ENCODE results near the gene ZNF835.
"Not testable (repeated sequence)": the region's sequence is repeated elsewhere in the genome, so short reads cannot be mapped to it uniquely, and the experiment has no call there.

ZNF835 gene

DNA sequence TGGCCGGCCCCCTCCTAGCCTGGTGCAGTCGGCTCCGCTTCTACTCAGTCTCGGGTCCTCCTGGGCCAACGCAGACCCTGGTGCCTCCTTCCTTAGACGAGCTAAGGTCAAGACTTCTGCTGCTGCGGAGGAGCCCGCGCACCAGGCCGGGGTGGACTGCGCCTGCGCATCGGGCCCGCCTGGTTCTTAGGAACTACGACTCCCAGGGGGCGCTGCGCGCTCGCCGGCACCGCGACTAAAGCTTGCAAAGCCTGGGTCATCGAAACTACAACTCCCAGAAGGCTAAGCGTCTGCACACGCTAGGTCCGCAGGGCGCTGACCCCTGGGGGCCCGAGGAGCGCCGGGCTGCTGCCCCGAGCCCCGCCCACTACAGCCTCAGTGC lies at the start of gene ZNF835:
ZNF835 (minus strand) TSS at position 145 of the 382 bp plus-strand sequence. CDS start 6,559 bp downstream, outside the sequence.
- DNase-seq: no peak

DNA sequence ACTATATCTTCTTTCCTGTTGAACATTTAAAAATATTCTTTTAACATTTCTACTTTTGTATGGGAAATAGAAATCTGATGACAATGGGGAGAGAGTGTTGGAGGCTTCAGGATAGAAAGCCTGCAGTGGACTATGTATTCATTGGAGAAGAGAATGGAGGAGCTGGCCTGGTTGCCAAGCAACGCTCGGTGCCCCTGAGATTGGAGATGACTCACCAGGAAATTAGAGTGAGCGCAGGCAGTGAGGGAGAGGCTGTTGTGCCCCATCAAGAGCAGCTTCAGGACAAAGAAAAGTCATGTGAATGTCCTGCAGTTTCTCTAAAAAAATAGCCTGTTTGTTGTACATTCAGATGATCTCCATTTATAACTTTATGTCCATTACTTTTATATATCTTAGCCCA lies 48.7 kb upstream of the ZNF835 start:
- DNase-seq: peak in 2 of 3 experiments; percentile 38 to 77

DNA sequence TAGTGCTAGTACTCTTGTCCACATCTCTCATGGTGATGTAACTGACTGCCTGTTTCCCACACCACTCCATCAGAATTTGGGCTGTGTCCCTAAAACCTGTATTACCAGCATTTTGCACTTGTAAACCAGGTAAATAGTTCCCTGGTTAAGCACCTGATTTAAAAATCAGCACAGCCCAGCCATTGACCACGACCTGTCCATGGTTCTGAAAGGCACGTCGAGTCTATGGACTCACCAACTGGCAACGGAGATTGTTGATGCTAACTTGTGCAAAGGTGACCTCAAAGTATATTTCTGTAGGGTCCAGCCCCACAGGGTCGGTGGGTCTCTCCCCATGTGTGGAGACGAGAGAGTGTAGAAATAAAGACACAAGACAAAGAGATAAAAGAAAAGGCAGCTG lies 46.7 kb upstream of the ZNF835 start:
- no peak for DNase-seq

DNA sequence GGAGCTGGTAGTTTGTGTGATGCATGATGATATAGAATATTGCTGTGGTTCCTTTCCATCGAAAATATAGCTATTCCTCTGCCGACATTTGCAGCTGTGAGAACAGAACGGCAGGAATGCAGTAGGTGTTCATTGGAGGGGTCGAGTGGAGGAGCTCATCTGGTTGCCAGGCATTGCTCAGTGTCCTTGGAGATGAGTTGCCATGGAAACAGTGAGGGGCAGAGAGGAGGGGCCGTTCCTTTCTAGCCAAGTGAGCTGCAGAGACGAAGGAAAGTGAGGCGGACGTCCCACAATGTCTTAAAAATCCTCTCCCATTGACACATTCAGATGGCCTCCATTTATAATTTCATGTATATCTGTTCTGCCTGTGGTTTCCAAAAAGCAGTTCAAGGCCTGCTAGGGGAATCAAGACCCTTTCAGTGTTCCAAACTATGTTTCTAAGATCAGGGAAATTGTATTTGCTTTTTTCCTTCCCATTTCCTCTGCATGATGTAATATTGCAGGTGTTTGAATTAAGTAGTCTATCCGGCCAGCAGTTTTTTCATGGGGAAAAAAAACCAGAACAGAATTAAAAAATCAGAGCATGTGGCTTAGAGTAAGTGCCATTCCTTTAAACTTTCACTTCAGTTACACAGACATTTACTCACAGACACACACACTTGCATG lies 41.2 kb upstream of the ZNF835 start:
- DNase-seq: peak in 2 of 3 experiments; percentile 56 to 80

DNA sequence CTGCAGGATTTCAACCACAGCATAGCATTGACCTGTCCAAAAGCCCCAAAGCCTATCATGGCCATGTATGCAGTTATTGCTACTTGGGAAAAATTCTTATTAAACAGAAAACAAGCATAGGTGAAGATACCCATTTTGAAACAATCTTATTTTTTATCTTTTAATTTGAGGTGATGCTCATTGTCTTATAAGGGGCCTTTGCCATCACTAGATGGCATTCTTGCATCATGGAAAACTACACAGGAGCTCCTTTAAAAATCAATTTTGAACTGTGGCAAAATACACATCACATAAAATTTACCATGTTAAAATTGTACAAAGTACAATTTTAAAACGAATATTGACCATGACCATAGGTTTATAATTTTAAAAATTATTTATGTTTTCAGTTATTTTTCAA lies 38.9 kb upstream of the ZNF835 start:
- DNase-seq: peak in 1 of 3 experiments; percentile 4

DNA sequence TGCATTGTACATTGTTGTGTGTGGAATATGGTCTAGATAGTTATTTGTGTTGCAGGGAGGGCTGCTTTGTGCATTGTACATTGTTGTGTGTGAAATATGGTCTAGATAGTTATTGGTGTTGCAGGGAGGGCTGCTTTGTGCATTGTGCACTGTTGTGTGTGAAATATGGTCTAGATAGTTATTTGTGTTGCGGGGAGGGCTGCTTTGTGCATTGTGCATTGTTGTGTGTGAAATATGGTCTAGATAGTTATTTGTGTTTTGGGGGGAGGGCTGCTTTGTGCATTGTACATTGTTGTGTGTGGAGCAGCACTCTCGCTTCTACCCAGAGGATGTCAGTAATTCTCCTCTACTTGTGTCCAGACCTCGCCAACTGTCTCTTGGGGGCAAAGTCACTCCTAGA lies 36.3 kb upstream of the ZNF835 start:
- no peak for DNase-seq

DNA sequence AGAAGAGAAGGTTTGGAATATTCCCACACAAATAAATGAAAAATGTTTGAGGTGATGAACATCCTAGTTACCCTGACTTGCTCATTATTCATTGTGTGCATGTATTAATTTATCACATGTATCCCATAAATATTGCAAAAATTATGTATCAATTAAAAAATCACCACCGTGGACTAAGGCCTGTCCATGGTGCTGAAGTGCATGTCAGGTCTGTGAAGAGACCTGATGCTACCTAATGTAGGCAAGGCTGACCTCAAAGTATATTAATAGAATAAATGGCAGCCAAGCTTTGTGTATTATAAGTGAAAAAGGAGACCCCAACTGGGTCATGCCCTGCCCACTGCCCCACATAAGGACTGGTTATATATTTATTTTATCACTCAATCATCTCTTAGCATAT lies 34.4 kb upstream of the ZNF835 start:
- no peak for DNase-seq

DNA sequence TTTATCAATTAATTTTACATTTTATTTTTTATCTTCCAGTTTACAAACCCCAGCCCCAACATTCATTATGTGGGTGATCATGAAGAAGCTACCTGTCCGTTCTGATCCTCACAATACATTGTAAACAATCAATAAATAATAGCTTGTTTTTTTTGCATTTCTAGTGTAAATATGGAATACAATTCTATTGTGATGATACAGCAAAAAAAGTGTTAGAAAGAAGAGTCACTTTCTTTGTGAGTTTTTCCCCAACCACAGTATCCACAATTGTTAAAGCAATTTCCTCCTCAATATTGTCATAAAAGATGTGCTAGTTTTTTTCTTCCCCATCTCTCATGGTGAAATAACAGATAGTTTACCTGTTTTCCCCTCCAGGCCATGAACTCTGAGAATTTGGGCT lies 30.3 kb upstream of the ZNF835 start:
- no peak for DNase-seq

DNA sequence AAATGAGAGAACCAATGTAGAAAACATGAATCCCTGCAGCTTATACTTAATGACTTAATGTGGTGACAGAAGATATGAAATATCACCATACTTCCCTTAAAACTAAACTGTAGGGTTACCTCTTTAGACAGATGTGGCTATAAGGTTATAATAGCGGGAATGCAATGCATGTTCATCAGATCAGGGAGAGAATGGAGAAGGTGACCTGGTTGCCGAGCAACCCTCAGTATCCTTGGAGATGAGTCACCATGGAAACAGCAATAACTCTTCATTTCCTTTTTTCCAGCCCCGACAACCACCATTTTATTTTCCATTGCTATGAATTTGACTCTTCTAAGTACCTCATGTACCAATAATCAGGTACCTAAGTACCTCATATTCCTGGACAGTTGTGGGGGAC lies 28.0 kb upstream of the ZNF835 start:
- peak in 2 of 3 experiments; percentile 9 to 62 for DNase-seq

DNA sequence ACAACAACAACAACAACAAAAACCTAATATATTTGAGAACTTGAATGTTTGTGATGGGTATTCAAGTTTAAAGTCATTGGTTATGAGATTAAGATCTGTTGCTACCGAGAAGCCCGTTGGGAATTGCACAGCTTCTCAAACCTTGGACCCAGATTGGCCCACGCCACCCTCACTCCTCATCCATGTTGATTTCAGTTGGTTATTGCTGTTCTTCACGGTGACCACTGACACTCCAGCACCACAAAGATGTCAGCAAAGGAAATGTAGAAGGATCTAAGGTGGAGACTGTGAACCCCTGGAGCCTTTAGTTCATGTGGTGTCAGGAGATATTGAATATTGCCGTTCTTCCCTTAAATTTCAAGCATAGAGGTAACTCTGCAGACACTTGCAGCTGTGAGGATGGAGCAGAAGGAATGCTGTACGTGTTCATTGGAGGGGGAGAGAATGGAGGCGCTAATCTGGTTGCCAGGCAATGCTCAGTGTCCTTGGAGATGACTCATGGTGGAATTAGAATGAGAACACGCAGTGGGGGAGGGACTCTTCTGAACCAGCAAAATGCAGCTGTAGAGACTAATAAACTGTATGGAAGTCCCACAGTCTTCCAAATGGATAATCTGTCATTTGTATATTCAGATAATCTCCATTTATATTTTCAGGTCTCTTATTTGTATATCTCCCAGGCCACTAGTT lies 20.8 kb upstream of the ZNF835 start:
- DNase-seq: peak in 1 of 3 experiments; percentile 53

DNA sequence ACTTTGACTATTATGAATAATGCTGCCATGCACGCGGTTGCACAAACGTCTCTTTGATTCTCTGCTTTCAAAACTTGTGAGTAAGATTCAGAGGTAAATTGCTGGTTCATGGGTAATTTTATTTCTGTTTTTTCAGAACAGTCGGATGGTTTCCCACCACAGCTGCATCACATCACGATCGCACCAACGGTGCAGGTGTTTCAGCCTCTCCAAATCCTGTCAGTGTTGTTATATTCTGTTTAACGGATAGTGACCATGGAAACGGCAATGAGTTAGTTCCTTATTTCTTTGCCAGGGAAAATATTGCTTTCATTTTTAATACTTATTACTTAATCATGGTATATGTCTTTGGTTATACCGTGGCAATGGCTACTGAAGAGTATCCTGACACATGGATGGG lies 19.1 kb upstream of the ZNF835 start:
- DNase-seq: no peak

DNA sequence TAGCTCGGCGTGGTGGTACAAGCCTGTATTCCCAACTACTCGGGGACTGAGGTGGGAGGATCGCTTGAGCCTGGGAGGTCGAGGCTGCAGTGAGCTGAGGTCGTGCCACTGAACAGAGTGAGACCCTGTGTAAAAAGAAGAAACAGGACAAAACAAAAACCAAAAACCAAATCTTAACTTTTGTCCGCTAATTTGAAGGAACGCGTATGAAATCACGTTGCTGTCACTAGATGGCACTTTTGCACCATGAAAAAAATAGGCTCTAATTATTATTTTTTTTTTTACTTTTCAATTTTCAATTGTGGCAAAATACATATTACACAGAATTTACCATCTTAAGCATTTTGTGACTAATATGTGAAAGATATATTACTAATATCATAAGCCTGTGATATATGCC lies 17.6 kb upstream of the ZNF835 start:
- no peak for DNase-seq

DNA sequence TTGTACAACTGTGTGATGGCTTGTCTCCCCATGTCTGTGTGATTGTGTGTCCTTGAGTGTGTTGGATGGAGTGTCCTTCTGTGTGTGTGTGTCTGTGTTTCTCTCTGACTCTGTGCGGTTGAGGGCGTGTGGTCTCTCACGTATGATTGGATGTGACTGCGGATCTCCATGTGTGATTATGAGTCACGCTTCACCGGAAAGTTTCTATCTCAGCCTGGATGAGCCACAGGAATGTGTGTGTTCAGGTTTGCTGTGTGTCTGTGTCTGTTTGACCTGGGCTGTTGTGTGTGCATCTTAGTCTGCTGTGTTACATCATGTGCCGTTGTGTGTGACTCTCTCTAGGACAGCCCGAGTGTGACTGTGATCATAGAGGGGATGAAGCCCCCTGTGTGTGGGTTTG lies 15.5 kb upstream of the ZNF835 start:
- DNase-seq: no peak

DNA sequence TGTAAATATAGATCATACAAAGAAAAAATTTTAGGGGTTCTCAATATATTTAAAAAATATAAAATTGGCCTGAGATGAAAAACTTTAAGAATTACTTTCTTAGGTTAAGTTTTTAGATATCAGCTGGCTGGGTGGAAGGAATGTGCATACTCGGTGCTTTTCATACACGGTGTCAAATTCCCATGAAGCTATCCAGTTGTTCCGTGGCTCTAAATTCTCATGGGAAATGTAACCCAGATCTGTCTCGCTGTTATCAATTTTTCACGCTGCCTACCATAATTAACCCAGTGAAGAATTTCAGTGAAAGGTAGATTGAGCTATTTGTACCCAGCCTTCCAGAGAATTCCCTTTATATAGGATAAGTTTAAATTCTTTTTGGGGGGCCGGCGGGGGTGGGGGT lies 11.6 kb upstream of the ZNF835 start:
- DNase-seq: no peak

DNA sequence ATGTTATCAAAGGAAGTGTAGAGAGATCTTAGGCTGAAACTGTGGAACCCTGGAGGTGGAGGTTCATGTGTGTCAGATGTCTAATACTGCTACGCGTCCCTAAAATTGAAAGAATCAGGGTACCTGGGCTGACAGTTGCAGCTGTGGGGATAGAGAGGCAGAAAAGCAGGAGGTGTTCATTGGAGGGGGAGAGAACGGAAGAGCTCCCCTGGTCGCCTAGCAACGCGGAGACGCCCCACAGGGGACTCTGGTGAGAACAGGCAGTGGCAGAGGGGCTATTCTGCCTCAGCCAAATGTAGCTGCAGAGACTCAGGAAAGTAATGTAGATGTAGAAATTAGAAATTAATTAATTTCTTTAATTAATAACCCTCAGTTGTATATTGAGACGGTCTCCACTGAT lies 10.1 kb upstream of the ZNF835 start:
- DNase-seq: peak in 1 of 3 experiments; percentile 20

DNA sequence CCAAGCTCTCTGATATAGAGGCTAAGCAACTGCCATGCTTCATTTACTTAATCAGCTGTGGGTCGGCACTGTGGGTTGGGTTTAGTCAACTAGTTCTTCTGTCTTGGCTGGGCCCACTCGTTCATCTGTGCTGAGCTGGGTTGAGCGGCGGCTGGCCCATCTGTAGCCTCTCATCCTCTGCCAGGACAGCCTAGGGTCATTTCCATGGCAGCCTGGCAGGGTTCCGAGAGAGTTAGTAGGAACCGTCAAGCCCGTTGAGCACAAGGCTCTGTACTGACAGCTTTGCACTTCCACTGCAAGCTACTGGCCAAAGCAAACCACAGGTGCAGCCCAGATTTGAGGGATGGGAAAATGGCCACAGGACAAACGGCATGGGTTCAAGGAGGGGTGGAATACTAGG lies 6.6 kb upstream of the ZNF835 start:
- no peak for DNase-seq

DNA sequence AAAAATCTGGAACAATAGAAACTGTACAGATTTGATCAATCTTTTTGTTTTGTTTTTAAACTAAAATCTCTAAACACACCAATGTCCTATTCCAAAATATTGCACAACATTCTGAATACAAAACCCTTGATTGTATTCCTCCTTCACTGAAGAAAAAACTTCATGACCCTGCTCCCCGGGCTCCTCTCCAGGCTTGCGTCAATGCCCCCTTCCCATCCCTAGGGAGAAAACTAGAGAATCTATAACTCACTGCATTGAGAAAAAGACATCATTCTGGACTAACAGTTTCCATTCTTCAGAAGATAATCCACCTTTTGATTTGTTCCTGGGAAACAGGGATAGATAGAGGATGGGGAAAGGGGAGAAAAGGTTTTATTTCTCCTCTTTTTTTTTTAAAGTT lies 1.1 kb upstream of the ZNF835 start:
- not testable (repeated sequence) for DNase-seq

DNA sequence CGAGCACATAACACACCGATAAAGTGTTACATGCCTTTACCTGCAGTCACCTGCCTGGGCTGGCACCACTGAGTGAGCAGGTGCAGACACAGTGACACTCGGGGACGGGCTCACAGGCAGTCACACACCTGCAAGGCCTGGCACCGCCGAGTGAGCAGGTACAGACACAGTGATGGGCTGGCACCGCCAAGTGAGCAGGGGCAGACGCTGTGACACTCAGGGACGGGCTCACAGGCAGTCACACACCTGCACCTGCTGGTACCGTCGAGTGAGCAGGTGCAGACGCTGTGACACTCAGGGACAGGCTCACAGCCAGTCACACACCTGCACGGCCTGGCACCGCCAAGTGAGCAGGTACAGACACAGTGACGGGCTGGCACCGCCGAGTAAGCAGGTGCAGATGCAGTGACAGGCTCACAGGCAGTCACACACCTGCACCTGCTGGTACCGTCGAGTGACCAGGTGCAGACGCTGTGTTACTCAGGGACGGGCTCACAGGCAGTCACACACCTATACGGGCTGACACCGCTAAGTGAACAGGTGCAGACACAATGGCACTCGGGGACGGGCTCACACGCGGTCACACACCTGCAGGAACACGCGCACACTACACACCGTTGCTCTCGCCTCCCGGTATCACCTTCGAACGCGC lies 470 bp downstream of the ZNF835 start:
- no peak for DNase-seq

DNA sequence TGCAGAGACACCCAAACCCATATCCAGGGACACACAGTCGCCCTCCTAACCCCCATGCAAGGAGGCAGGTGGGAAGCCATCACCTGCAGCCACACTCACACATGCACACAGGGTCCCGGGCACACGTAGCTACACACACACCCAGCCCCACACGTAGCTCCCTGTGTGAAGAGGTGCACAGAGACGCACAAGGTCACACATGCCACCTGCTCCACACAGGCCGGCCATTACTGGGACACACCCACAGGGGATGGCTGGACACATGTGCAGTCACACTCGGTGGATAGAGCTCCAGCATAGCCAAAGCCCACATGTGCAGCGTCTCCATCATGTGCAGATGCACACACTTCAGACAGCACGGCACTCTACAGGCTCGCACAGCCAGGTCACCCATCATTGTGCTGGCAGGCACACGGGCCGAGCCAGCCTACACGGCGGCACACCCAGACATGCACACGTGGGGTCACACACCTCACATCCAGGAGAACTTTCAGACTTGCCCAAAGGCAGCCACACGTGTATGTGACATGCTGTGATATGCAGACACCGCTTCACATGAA lies 1.1 kb downstream of the ZNF835 start:
- DNase-seq: no peak

DNA sequence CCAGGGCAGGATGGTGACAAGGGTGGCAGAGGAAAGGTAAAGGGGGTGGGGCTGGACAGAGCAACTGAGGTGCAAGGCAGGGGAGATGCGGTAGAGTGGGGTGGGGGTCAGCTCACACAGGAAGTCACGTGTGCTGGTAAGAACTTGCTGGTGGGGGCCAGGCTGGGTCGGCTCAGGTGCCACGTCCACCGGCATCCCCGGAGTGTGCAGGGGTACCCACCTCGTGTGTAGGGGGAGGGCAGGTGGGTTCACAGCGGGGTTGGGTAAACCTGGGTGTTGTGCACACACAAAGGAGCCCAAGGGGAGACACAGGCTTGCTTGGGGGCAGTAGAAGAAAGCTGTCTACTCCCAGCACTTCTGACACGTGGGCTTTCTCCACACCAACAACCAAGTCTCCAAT lies 2.9 kb downstream of the ZNF835 start:
- DNase-seq: no peak

DNA sequence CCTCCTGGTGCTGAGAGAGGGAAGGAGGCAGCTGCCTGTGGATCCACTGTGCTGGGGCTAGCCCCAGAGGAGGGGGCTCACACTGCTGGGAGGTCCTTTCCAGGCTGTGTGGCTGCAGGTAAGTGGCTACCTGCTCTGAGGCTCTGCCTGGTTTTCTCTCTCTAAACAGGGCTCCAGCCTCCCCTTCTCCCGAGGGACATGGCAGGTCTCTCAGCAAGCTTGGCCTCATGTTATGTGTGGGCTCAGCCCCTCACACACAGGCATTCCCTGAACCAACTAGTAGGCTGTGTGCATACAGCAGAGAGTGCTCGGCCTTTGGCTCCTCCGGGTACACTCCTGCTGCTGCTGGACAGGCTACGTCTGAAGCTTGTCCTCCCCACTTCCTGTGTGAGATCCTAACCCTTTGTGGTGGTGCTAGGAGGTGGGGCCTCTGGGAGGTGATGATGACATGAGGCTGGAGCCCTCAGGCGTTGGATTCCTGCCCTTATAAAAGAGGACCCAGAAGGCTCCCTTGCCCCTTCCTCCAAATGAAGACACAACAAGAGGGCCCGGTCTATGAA lies 4.2 kb downstream of the ZNF835 start:
- DNase-seq: no peak

DNA sequence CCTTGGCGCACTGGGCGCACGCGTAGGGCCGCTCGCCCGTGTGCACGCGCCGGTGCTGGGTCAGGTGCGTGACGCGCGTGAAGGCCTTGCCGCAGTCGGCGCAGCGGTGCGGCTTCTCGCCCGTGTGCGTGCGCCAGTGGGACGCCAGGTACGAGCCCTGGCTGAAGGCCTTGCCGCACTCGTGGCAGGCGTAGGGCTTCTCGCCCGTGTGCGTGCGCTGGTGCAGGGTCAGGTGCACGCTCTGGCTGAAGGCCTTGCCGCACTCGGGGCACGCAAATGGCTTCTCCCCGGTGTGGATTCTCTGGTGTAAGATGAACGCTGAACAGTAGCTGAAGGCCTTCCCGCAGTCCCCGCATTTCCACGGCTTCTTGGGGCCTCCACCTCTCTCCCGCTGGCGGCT lies 7.0 kb downstream of the ZNF835 start:
- DNase-seq: no peak

DNA sequence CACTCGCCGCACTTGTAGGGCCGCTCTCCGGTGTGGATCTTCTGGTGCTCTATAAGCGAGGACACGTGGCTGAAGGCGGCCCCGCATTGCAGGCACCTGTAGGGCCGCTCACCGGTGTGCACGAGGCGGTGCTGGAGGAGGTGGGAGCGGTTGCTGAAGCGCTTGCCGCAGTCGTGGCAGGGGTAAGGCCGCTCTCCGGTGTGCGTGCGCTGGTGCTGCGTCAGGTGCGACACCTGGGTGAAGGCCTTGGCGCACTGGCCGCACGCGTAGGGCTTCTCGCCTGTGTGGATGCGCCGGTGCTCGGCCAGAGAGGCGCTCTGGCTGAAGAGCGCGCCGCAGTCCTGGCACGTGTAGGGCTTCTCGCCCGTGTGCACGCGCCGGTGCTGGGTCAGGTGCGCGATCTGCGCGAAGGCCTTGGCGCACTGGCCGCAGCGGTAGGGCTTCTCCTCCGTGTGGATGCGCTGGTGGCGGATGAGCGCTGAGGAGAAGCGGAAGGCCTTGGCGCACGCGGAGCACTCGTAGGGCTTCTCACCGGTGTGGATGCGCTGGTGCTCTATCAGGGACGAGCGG lies 7.5 kb downstream of the ZNF835 start:
- DNase-seq: no peak
